GM19455 (cell line): ENCODE results near the gene CDC34.

Experiments
- ATAC-seq: cut with Tn5 transposase; IDR thresholded peaks from one replicate; pipeline ENCODE4 v1.9.1; 2021; ENCODE audit not compliant: unreplicated experiment

CDC34 gene

GRCh38 chr19:531753-532560 is at the start of gene CDC34:
TSS of gene CDC34 (plus strand) at chr19:531760. CDS start at chr19:531932, 172 bp downstream.
- peak; percentile 25 for ATAC-seq

GRCh38 chr19:482186-483041 is 49.1 kb upstream of the CDC34 start:
- no peak for ATAC-seq

GRCh38 chr19:483332-484072 is 48.1 kb upstream of the CDC34 start:
- ATAC-seq, result no peak

GRCh38 chr19:484494-484893 is 47.1 kb upstream of the CDC34 start:
- ATAC-seq, result no peak

GRCh38 chr19:485077-485476 is 46.5 kb upstream of the CDC34 start:
- no peak for ATAC-seq

- no peak for ATAC-seq
Measured at GRCh38 chr19:485583-486236, 45.9 kb upstream of the CDC34 start.

GRCh38 chr19:488505-489417 is 42.8 kb upstream of the CDC34 start:
- ATAC-seq, result peak; percentile 76

GRCh38 chr19:489418-490196 is 42.0 kb upstream of the CDC34 start:
- no peak for ATAC-seq

GRCh38 chr19:491146-491741 is 40.3 kb upstream of the CDC34 start:
- ATAC-seq, result no peak

GRCh38 chr19:492091-492531 is 39.4 kb upstream of the CDC34 start:
- no peak for ATAC-seq

- no peak for ATAC-seq
Measured at GRCh38 chr19:493391-494170, 38.0 kb upstream of the CDC34 start.

GRCh38 chr19:494171-495080 is 37.1 kb upstream of the CDC34 start:
- ATAC-seq, result no peak

GRCh38 chr19:495081-495401 is 36.5 kb upstream of the CDC34 start:
- no peak for ATAC-seq

- ATAC-seq, result no peak
Measured at GRCh38 chr19:495402-496111, 36.0 kb upstream of the CDC34 start.

- no peak for ATAC-seq
Measured at GRCh38 chr19:496112-496665, 35.4 kb upstream of the CDC34 start, which contains the start of gene MADCAM1. TSS of gene MADCAM1 (plus strand) at chr19:496486. CDS start at chr19:496500, 14 bp downstream.

GRCh38 chr19:496986-497385 is 34.6 kb upstream of the CDC34 start:
- ATAC-seq, result no peak
